Chondrocyte (in vitro differentiated cells): ENCODE results near the gene CEP72. TPM values are rescaled to one million over a fixed set of nuclear protein-coding genes. Genes with fewer than 3 reads are reported as not detected.

Experiments used
- DNase-seq: peaks from one replicate; pipeline ENCODE4 v3.0.0; 2021; ENCODE audit warnings: mixed read lengths, low spot score
- H3K27ac Mint-ChIP-seq: one replicate; pipeline ENCODE4 v1.8.0; 2021; ENCODE audit warnings: mild to moderate bottlenecking, moderate library complexity, mixed read lengths; ENCODE audit not compliant: unreplicated experiment
- H3K27me3 Mint-ChIP-seq: 2 replicates; pipeline ENCODE4 v1.8.0; 2021; ENCODE audit warnings: low read depth, mixed read lengths
- H3K36me3 Mint-ChIP-seq: 2 replicates; pipeline ENCODE4 v1.8.0; 2021; ENCODE audit warnings: low read depth, mixed read lengths
- H3K4me1 Mint-ChIP-seq: 2 replicates; pipeline ENCODE4 v1.8.0; 2021; ENCODE audit warnings: low read depth, mild to moderate bottlenecking, mixed read lengths
- H3K4me3 Mint-ChIP-seq: one replicate; pipeline ENCODE4 v1.8.0; 2021; ENCODE audit warnings: mild to moderate bottlenecking, moderate library complexity, mixed read lengths; ENCODE audit not compliant: unreplicated experiment
- H3K9me3 Mint-ChIP-seq: 2 replicates; pipeline ENCODE4 v1.8.0; 2021; ENCODE audit warnings: low read depth, mixed read lengths
- CTCF ChIP-seq: fragments of 200-600 bp; sonication (generic); IDR thresholded peaks from 2 replicates; pipeline ENCODE4 v1.5.0; 2021; ENCODE audit warnings: antibody characterized with exemption, mild to moderate bottlenecking, moderate library complexity
- total RNA-seq: library from RNA; stranded (reverse); gene quantifications from 3 replicates; pipeline ENCODE4 v1.2.1, GENCODE V29; 2021

CEP72 gene
- total RNA-seq, 1 donor from 2014 or later = 3.3 TPM

DNA sequence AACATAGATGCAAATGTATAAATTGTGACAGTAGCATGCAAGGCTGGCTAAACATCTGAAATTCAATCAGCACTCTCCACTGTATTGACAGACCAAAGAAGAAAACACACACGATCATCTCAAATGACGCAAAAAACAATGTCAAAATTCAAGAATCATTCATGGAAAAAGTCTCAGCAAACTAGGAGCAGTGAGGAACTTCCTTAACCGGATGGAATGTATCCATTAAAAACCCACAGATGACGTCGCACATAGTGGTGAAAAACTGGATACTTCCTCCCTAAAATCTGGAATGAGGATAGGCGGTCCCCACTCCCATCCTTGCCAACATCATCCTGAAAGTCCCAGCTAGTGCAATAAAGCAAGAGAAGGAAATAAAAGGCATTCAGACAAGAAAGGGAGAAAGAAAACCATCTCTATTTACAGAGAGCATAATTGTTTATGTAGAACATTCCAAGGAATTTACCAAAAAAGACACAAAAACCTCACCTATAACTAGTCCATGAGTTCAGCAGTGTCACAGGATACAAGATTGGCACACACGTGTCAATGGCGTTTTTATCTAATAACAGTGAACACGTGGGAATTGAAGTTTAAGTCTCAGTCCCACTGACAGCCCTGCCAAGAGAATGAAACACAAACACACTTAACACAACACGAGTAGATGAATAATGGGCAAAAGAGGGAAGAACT is 14.1 kb upstream of the CEP72 start:
- Mint-ChIP-seq H3K27ac (no peak overlapping the region), H3K4me1 (no peaks in the 10 kb centered on the region), H3K4me3 (no peak overlapping the region), H3K9me3 (no peaks in the 10 kb centered on the region), H3K36me3 (no peaks in the 10 kb centered on the region), H3K27me3 (peaks cover 56% of the 10 kb centered on the region)
- DNase-seq = no peak
- no peak for TF ChIP-seq CTCF

- H3K36me3 Mint-ChIP-seq = no peaks in the 10 kb centered on the region
- H3K4me3 Mint-ChIP-seq = no peak overlapping the region
- DNase-seq = peak; percentile 53
- H3K9me3 Mint-ChIP-seq = no peaks in the 10 kb centered on the region
- no peak for TF ChIP-seq CTCF
- no peaks in the 10 kb centered on the region for H3K4me1 Mint-ChIP-seq
- H3K27me3 Mint-ChIP-seq = peaks cover 56% of the 10 kb centered on the region
- no peak overlapping the region for H3K27ac Mint-ChIP-seq
Observed at GRCh38 chr5:598564-598890, 13.6 kb upstream of the CEP72 start.

GRCh38 chr5:600886-601541 is 11.1 kb upstream of the CEP72 start:
- Mint-ChIP-seq H3K9me3 (no peaks in the 10 kb centered on the region), H3K27me3 (peaks cover 39% of the 10 kb centered on the region), H3K4me3 (no peak overlapping the region), H3K36me3 (no peaks in the 10 kb centered on the region), H3K4me1 (no peaks in the 10 kb centered on the region), H3K27ac (no peak overlapping the region)
- peak; percentile 75 for DNase-seq
- no peak for TF ChIP-seq CTCF

- DNase-seq = peak; percentile 85
- H3K4me1 Mint-ChIP-seq = no peaks in the 10 kb centered on the region
- H3K4me3 Mint-ChIP-seq = no peak overlapping the region
- no peak for TF ChIP-seq CTCF
- no peaks in the 10 kb centered on the region for H3K9me3 Mint-ChIP-seq
- no peak overlapping the region for H3K27ac Mint-ChIP-seq
- no peaks in the 10 kb centered on the region for H3K36me3 Mint-ChIP-seq
- H3K27me3 Mint-ChIP-seq = peaks cover 33% of the 10 kb centered on the region
Observed at GRCh38 chr5:601771-602465, 10.2 kb upstream of the CEP72 start.

DNA sequence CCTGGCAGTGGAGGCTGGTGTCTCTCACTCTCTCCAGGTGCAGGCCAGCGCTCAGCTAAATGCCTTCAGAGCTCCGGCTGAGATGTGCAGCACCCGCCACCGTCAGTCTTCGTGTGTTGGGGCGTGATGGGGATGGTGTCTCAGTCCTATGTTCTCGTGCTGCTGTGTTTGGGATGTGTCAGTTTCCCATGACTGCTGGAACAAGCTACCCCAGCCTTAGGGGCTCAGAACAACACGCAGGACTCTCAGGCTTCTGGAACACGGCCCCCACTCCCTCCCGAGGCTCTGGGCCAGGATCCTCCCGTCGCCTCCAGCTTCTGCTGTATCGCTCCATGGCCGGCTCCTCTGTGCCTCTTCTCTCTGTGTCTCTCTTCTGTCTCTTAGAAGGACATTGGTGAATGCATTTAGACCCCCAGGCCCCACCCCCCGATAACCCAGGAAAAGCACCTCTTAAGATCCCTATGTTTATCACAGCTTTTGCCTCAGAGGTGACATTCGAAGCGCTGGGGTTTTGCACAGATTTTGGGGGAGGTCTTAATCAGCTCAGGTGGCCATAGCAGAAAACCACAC is 9.6 kb upstream of the CEP72 start:
- Mint-ChIP-seq H3K36me3 (no peaks in the 10 kb centered on the region), H3K4me1 (no peaks in the 10 kb centered on the region), H3K27me3 (peaks cover 27% of the 10 kb centered on the region), H3K4me3 (no peak overlapping the region), H3K9me3 (no peaks in the 10 kb centered on the region), H3K27ac (no peak overlapping the region)
- DNase-seq = no peak
- TF ChIP-seq CTCF = no peak
